CD4-positive, CD25-positive, alpha-beta regulatory T cell (primary cell): ENCODE data around the gene GABBR2. TPM values are rescaled to one million over a fixed set of nuclear protein-coding genes. Genes with fewer than 3 reads are reported as not detected.
"Not testable (repeated sequence)": the region's sequence is repeated elsewhere in the genome, so short reads cannot be mapped to it uniquely, and the experiment has no call there.

Source experiments
- ATAC-seq, 2 donors: fragments of 150-1000 bp; cut with Tn5 transposase; one replicate each; pipeline ENCODE4 v1.10.0; 2021; ENCODE audit warnings: low read depth in 2 of 2, moderate number of reproducible peaks in 2 of 2, moderate library complexity in 1 of 2
- DNase-seq, 3 donors: peaks; one replicate each; pipeline versions ENCODE4 v3.0.0 to v3.0.0-alpha.2; 2012 to 2022; ENCODE audit warnings: mixed read lengths in 1 of 3
- H3K27ac ChIP-seq: one replicate; pipeline ENCODE4 v1.7.0; 2013; ENCODE audit warnings: mild to moderate bottlenecking, low read length; ENCODE audit not compliant: insufficient read depth, poor library complexity, severe bottlenecking
- H3K27me3 ChIP-seq: one replicate; pipeline ENCODE4 v1.7.0; 2013; ENCODE audit warnings: low read length; ENCODE audit not compliant: control insufficient read depth, insufficient read depth
- H3K36me3 ChIP-seq: one replicate; pipeline ENCODE4 v1.7.0; 2013; ENCODE audit warnings: mild to moderate bottlenecking, low read length, moderate library complexity; ENCODE audit not compliant: control insufficient read depth, insufficient read depth
- H3K4me1 ChIP-seq: 2 replicates; pipeline ENCODE4 v1.7.0; 2013; ENCODE audit warnings: mild to moderate bottlenecking, low read length; ENCODE audit not compliant: insufficient read depth, control insufficient read depth, poor library complexity, severe bottlenecking
- H3K4me3 ChIP-seq: one replicate; pipeline ENCODE4 v1.7.0; 2013; ENCODE audit warnings: low read depth, mild to moderate bottlenecking, low read length, moderate library complexity
- H3K9me3 ChIP-seq, 2 experiments: 1 replicate in 1 of 2; 2 replicates in 1 of 2; pipeline ENCODE4 v1.7.0; 2013; ENCODE audit warnings: low read length in 2 of 2, mild to moderate bottlenecking in 1 of 2, moderate library complexity in 1 of 2; ENCODE audit not compliant: control insufficient read depth in 2 of 2
- H3K27ac Mint-ChIP-seq, 3 donors: one replicate each; pipeline ENCODE4 v1.8.0; 2020 to 2022; ENCODE audit warnings: mild to moderate bottlenecking in 3 of 3, mixed read lengths in 3 of 3, moderate library complexity in 2 of 3
- H3K27me3 Mint-ChIP-seq: one replicate; pipeline ENCODE4 v1.8.0; 2022; ENCODE audit warnings: mild to moderate bottlenecking, mixed read lengths
- H3K36me3 Mint-ChIP-seq: one replicate; pipeline ENCODE4 v1.8.0; 2020; ENCODE audit warnings: mixed read lengths
- H3K4me1 Mint-ChIP-seq, 4 donors: one replicate each; pipeline ENCODE4 v1.8.0; 2020 to 2022; ENCODE audit warnings: mixed read lengths in 4 of 4, mild to moderate bottlenecking in 1 of 4
- H3K4me3 Mint-ChIP-seq, 4 donors: one replicate each; pipeline ENCODE4 v1.8.0; 2020 to 2022; ENCODE audit warnings: mild to moderate bottlenecking in 4 of 4, mixed read lengths in 4 of 4, moderate library complexity in 3 of 4
- H3K9me3 Mint-ChIP-seq, 7 donors: one replicate each; pipeline ENCODE4 v1.8.0; 2020 to 2022; ENCODE audit warnings: mixed read lengths in 7 of 7, mild to moderate bottlenecking in 3 of 7, moderate library complexity in 2 of 7
- polyA plus RNA-seq, 4 donors: library from polyadenylated mRNA; unstranded; fragments of 300-500 nt; fragmentation: Illumina TruSeq; gene quantifications; one replicate each; pipeline ENCODE4 v1.2.3, GENCODE V29; 2021
- total RNA-seq: library from RNA; stranded (reverse); gene quantifications from one replicate; pipeline ENCODE4 v1.2.3, GENCODE V29; 2022

GABBR2 gene
- total and polyA plus RNA-seq, 5 donors from 2014 or later, result not detected

- ATAC-seq, H3K4me3 ChIP-seq, H3K36me3 ChIP-seq, H3K9me3 Mint-ChIP-seq, H3K36me3 Mint-ChIP-seq, H3K4me1 ChIP-seq, H3K27me3 ChIP-seq, H3K27ac Mint-ChIP-seq, H3K27ac ChIP-seq, H3K4me3 Mint-ChIP-seq, DNase-seq, H3K4me1 Mint-ChIP-seq, H3K9me3 ChIP-seq, H3K27me3 Mint-ChIP-seq: not testable (repeated sequence)
These were observed 207.5 kb downstream of the GABBR2 start for GRCh38 chr9:98501259-98501658.

GRCh38 chr9:98500337-98500919 is 208.3 kb downstream of the GABBR2 start:
- peaks cover 6% of the 10 kb centered on the region for H3K27me3 Mint-ChIP-seq

GRCh38 chr9:98495530-98495929 is 213.2 kb downstream of the GABBR2 start:
- peaks cover 9% of the 10 kb centered on the region for H3K27me3 Mint-ChIP-seq
- DNase-seq (no peak), ATAC-seq (no peak)
- Histone ChIP-seq H3K4me3 (no peak overlapping the region), H3K9me3 (no peaks in the 10 kb centered on the region), H3K4me1 (no peaks in the 10 kb centered on the region), H3K27me3 (peaks cover 3% of the 10 kb centered on the region), H3K36me3 (no peaks in the 10 kb centered on the region), H3K27ac (no peak overlapping the region)
- peaks cover 0 to 2% (median 0%) of the 10 kb centered on the region in 7 donors for H3K9me3 Mint-ChIP-seq
- H3K4me1 Mint-ChIP-seq, result peaks cover 0 to 2% (median 0%) of the 10 kb centered on the region in 4 donors
- H3K4me3 Mint-ChIP-seq, result no peak overlapping the region
- H3K27ac Mint-ChIP-seq, result no peak overlapping the region
- H3K36me3 Mint-ChIP-seq, result no peaks in the 10 kb centered on the region

More at GRCh38 chr9:98500337-98500919, 208.3 kb downstream of the GABBR2 start:
- ATAC-seq (no peak), DNase-seq (no peak)
- H3K9me3 ChIP-seq, result no peaks in the 10 kb centered on the region
- no peaks in the 10 kb centered on the region for H3K4me1 ChIP-seq
- Mint-ChIP-seq H3K27ac (no peak overlapping the region), H3K36me3 (no peaks in the 10 kb centered on the region), H3K4me3 (no peak overlapping the region), H3K4me1 (no peaks in the 10 kb centered on the region), H3K9me3 (peaks cover 0 to 1% (median 0%) of the 10 kb centered on the region in 7 donors)
- H3K27me3 ChIP-seq, result peaks cover 3% of the 10 kb centered on the region
- H3K4me3 ChIP-seq, result no peak overlapping the region
- H3K27ac ChIP-seq, result no peak overlapping the region
- no peaks in the 10 kb centered on the region for H3K36me3 ChIP-seq

GRCh38 chr9:98494852-98495251 is 213.9 kb downstream of the GABBR2 start:
- H3K9me3 ChIP-seq, result no peaks in the 10 kb centered on the region
- DNase-seq, result no peak
- Mint-ChIP-seq H3K27me3 (peaks cover 9% of the 10 kb centered on the region), H3K27ac (no peak overlapping the region), H3K9me3 (peaks cover 0 to 2% (median 0%) of the 10 kb centered on the region in 7 donors), H3K36me3 (no peaks in the 10 kb centered on the region), H3K4me3 (no peak overlapping the region), H3K4me1 (peaks cover 0 to 2% (median 0%) of the 10 kb centered on the region in 4 donors)
- H3K36me3 ChIP-seq, result no peaks in the 10 kb centered on the region
- peaks cover 3% of the 10 kb centered on the region for H3K27me3 ChIP-seq
- H3K4me1 ChIP-seq, result no peaks in the 10 kb centered on the region
- no peak overlapping the region for H3K4me3 ChIP-seq
- H3K27ac ChIP-seq, result no peak overlapping the region
- ATAC-seq, result no peak

GRCh38 chr9:98491828-98492227 is 216.9 kb downstream of the GABBR2 start:
- Histone ChIP-seq H3K4me3 (no peak overlapping the region), H3K27ac (no peak overlapping the region), H3K27me3 (no peaks in the 10 kb centered on the region), H3K9me3 (no peaks in the 10 kb centered on the region), H3K4me1 (no peaks in the 10 kb centered on the region), H3K36me3 (no peaks in the 10 kb centered on the region)
- ATAC-seq (no peak), DNase-seq (no peak)
- Mint-ChIP-seq H3K27me3 (peaks cover 19% of the 10 kb centered on the region), H3K36me3 (no peaks in the 10 kb centered on the region), H3K9me3 (peaks cover 0 to 2% (median 0%) of the 10 kb centered on the region in 7 donors), H3K27ac (no peak overlapping the region), H3K4me3 (no peak overlapping the region), H3K4me1 (peaks cover 0 to 2% (median 0%) of the 10 kb centered on the region in 4 donors)

- H3K4me1 ChIP-seq, result no peaks in the 10 kb centered on the region
- no peaks in the 10 kb centered on the region for H3K36me3 ChIP-seq
- no peak overlapping the region for H3K4me3 ChIP-seq
- ATAC-seq (no peak), DNase-seq (no peak)
- no peaks in the 10 kb centered on the region for H3K27me3 ChIP-seq
- Mint-ChIP-seq H3K27me3 (peaks cover 24% of the 10 kb centered on the region), H3K9me3 (peaks cover 0 to 2% (median 0%) of the 10 kb centered on the region in 7 donors), H3K27ac (no peak overlapping the region), H3K4me1 (peaks cover 0 to 2% (median 0%) of the 10 kb centered on the region in 4 donors), H3K36me3 (no peaks in the 10 kb centered on the region), H3K4me3 (no peak overlapping the region)
- no peak overlapping the region for H3K27ac ChIP-seq
- H3K9me3 ChIP-seq, result no peaks in the 10 kb centered on the region
These were observed 217.5 kb downstream of the GABBR2 start for GRCh38 chr9:98491231-98491651.

- H3K27me3 Mint-ChIP-seq, result peaks cover 31% of the 10 kb centered on the region
- no peak overlapping the region for H3K27ac ChIP-seq
- H3K36me3 ChIP-seq, result no peaks in the 10 kb centered on the region
- H3K4me3 Mint-ChIP-seq, result no peak overlapping the region
- ATAC-seq, result no peak
- H3K9me3 Mint-ChIP-seq, result no peaks in the 10 kb centered on the region
- peaks cover 0 to 2% (median 0%) of the 10 kb centered on the region in 4 donors for H3K4me1 Mint-ChIP-seq
- no peak overlapping the region for H3K27ac Mint-ChIP-seq
- no peaks in the 10 kb centered on the region for H3K4me1 ChIP-seq
- H3K27me3 ChIP-seq, result no peaks in the 10 kb centered on the region
- H3K9me3 ChIP-seq, result no peaks in the 10 kb centered on the region
- H3K4me3 ChIP-seq, result no peak overlapping the region
- H3K36me3 Mint-ChIP-seq, result no peaks in the 10 kb centered on the region
- DNase-seq, result no peak
These were observed 220.0 kb downstream of the GABBR2 start for GRCh38 chr9:98488571-98489312.

- Histone ChIP-seq H3K9me3 (no peaks in the 10 kb centered on the region), H3K36me3 (no peaks in the 10 kb centered on the region), H3K4me3 (no peak overlapping the region), H3K27ac (no peak overlapping the region), H3K27me3 (peaks cover 3% of the 10 kb centered on the region), H3K4me1 (no peaks in the 10 kb centered on the region)
- no peaks in the 10 kb centered on the region for H3K9me3 Mint-ChIP-seq
- H3K4me3 Mint-ChIP-seq, result no peak overlapping the region
- peaks cover 0 to under 1% (median 0%) of the 10 kb centered on the region in 4 donors for H3K4me1 Mint-ChIP-seq
- ATAC-seq, result no peak
- H3K27me3 Mint-ChIP-seq, result peaks cover 35% of the 10 kb centered on the region
- no peak overlapping the region for H3K27ac Mint-ChIP-seq
- no peaks in the 10 kb centered on the region for H3K36me3 Mint-ChIP-seq
- DNase-seq, result no peak
These were observed 223.0 kb downstream of the GABBR2 start for GRCh38 chr9:98485706-98486105.
